ENCODE data around the gene ZRANB1.

- TF ChIP-seq GATA2 (IDR thresholded peaks at IDR 0.05; ENCODE audit: low read depth, low read length) (no peak), GATA3 (IDR thresholded peaks at IDR 0.05; ENCODE audit: low read depth, low read length) (no peak)
Observed at GRCh38 chr10:124918191-124918830, 23.6 kb upstream of the ZRANB1 start.
